ENCODE data around the gene CTNND2. TPM values are rescaled to one million over a fixed set of nuclear protein-coding genes. Genes with fewer than 3 reads are reported as not detected.

The CTNND2 gene
- total RNA-seq, 1 donor from 2014 or later, result not detected

GRCh38 chr5:11679676-11680075 is 224.6 kb downstream of the CTNND2 start:
- no peaks in the 10 kb centered on the region for H3K4me1 Mint-ChIP-seq (ENCODE audit: low read depth)

GRCh38 chr5:11675184-11675583 is 229.1 kb downstream of the CTNND2 start:
- no peaks in the 10 kb centered on the region for H3K4me1 Mint-ChIP-seq (ENCODE audit: low read depth)
- no peak for DNase-seq (ENCODE audit: low spot score)
- intact Hi-C loops (cut with micrococcal nuclease), result no loop called here
- H3K36me3 Mint-ChIP-seq (ENCODE audit: low read depth), result no peaks in the 10 kb centered on the region
- no peak overlapping the region for H3K27ac Mint-ChIP-seq
- no peak overlapping the region for H3K4me3 Mint-ChIP-seq (ENCODE audit: low read depth)
- H3K9me3 Mint-ChIP-seq, result peaks cover 3% of the 10 kb centered on the region
- H3K27me3 Mint-ChIP-seq (ENCODE audit: low read depth), result no peaks in the 10 kb centered on the region

More at GRCh38 chr5:11679676-11680075, 224.6 kb downstream of the CTNND2 start:
- no peak overlapping the region for H3K4me3 Mint-ChIP-seq (ENCODE audit: low read depth)
- DNase-seq (ENCODE audit: low spot score), result no peak
- H3K9me3 Mint-ChIP-seq, result no peaks in the 10 kb centered on the region
- H3K27ac Mint-ChIP-seq, result no peak overlapping the region
- no peaks in the 10 kb centered on the region for H3K27me3 Mint-ChIP-seq (ENCODE audit: low read depth)
- intact Hi-C loops (cut with micrococcal nuclease), result no loop called here
- no peaks in the 10 kb centered on the region for H3K36me3 Mint-ChIP-seq (ENCODE audit: low read depth)

- Mint-ChIP-seq H3K4me3 (ENCODE audit: low read depth) (no peak overlapping the region), H3K4me1 (ENCODE audit: low read depth) (no peaks in the 10 kb centered on the region), H3K36me3 (ENCODE audit: low read depth) (no peaks in the 10 kb centered on the region), H3K9me3 (peaks cover 13% of the 10 kb centered on the region), H3K27ac (no peak overlapping the region), H3K27me3 (ENCODE audit: low read depth) (no peaks in the 10 kb centered on the region)
- intact Hi-C loops (cut with micrococcal nuclease), result no loop called here
- DNase-seq (ENCODE audit: low spot score), result no peak
These were observed 231.7 kb downstream of the CTNND2 start for GRCh38 chr5:11672385-11673085.

- intact Hi-C loops (cut with micrococcal nuclease), result no loop called here
- no peaks in the 10 kb centered on the region for H3K4me1 Mint-ChIP-seq (ENCODE audit: low read depth)
- no peaks in the 10 kb centered on the region for H3K36me3 Mint-ChIP-seq (ENCODE audit: low read depth)
- no peaks in the 10 kb centered on the region for H3K9me3 Mint-ChIP-seq
- H3K27ac Mint-ChIP-seq, result no peak overlapping the region
- H3K27me3 Mint-ChIP-seq (ENCODE audit: low read depth), result no peaks in the 10 kb centered on the region
- no peak overlapping the region for H3K4me3 Mint-ChIP-seq (ENCODE audit: low read depth)
- no peak for DNase-seq (ENCODE audit: low spot score)
These were observed 245.9 kb downstream of the CTNND2 start for GRCh38 chr5:11658376-11658775.

GRCh38 chr5:11656916-11657315 is 247.3 kb downstream of the CTNND2 start:
- H3K27me3 Mint-ChIP-seq (ENCODE audit: low read depth), result no peaks in the 10 kb centered on the region
- no peaks in the 10 kb centered on the region for H3K9me3 Mint-ChIP-seq
- no peaks in the 10 kb centered on the region for H3K4me1 Mint-ChIP-seq (ENCODE audit: low read depth)
- H3K4me3 Mint-ChIP-seq (ENCODE audit: low read depth), result no peak overlapping the region
- intact Hi-C loops (cut with micrococcal nuclease), result no loop called here
- no peak for DNase-seq (ENCODE audit: low spot score)
- H3K27ac Mint-ChIP-seq, result no peak overlapping the region
- no peaks in the 10 kb centered on the region for H3K36me3 Mint-ChIP-seq (ENCODE audit: low read depth)

GRCh38 chr5:11655681-11656080 is 248.6 kb downstream of the CTNND2 start:
- no peak for DNase-seq (ENCODE audit: low spot score)
- Mint-ChIP-seq H3K9me3 (peaks cover under 1% of the 10 kb centered on the region), H3K36me3 (ENCODE audit: low read depth) (no peaks in the 10 kb centered on the region), H3K27me3 (ENCODE audit: low read depth) (no peaks in the 10 kb centered on the region), H3K4me3 (ENCODE audit: low read depth) (no peak overlapping the region), H3K27ac (no peak overlapping the region), H3K4me1 (ENCODE audit: low read depth) (no peaks in the 10 kb centered on the region)
- intact Hi-C loops (cut with micrococcal nuclease), result no loop called here

GRCh38 chr5:11650936-11651335 is 253.3 kb downstream of the CTNND2 start:
- DNase-seq (ENCODE audit: low spot score), result no peak
- intact Hi-C loops (cut with micrococcal nuclease), result no loop called here
- no peaks in the 10 kb centered on the region for H3K4me1 Mint-ChIP-seq (ENCODE audit: low read depth)
- H3K27me3 Mint-ChIP-seq (ENCODE audit: low read depth), result no peaks in the 10 kb centered on the region
- H3K27ac Mint-ChIP-seq, result no peak overlapping the region
- no peak overlapping the region for H3K4me3 Mint-ChIP-seq (ENCODE audit: low read depth)
- H3K36me3 Mint-ChIP-seq (ENCODE audit: low read depth), result no peaks in the 10 kb centered on the region
- peaks cover 7% of the 10 kb centered on the region for H3K9me3 Mint-ChIP-seq

- Mint-ChIP-seq H3K27ac (no peak overlapping the region), H3K27me3 (ENCODE audit: low read depth) (no peaks in the 10 kb centered on the region), H3K4me1 (ENCODE audit: low read depth) (no peaks in the 10 kb centered on the region), H3K9me3 (peaks cover 7% of the 10 kb centered on the region), H3K4me3 (ENCODE audit: low read depth) (no peak overlapping the region), H3K36me3 (ENCODE audit: low read depth) (no peaks in the 10 kb centered on the region)
- no peak for DNase-seq (ENCODE audit: low spot score)
- intact Hi-C loops (cut with micrococcal nuclease), result no loop called here
These were observed 258.1 kb downstream of the CTNND2 start for GRCh38 chr5:11646141-11646540.

- DNase-seq (ENCODE audit: low spot score), result no peak
- Mint-ChIP-seq H3K4me1 (ENCODE audit: low read depth) (no peaks in the 10 kb centered on the region), H3K27ac (no peak overlapping the region), H3K36me3 (ENCODE audit: low read depth) (no peaks in the 10 kb centered on the region), H3K4me3 (ENCODE audit: low read depth) (no peak overlapping the region), H3K27me3 (ENCODE audit: low read depth) (no peaks in the 10 kb centered on the region), H3K9me3 (no peaks in the 10 kb centered on the region)
- intact Hi-C loops (cut with micrococcal nuclease), result no loop called here
These were observed 261.8 kb downstream of the CTNND2 start for GRCh38 chr5:11642438-11642837.

- H3K27ac Mint-ChIP-seq, result no peak overlapping the region
- no peaks in the 10 kb centered on the region for H3K36me3 Mint-ChIP-seq (ENCODE audit: low read depth)
- no peaks in the 10 kb centered on the region for H3K9me3 Mint-ChIP-seq
- H3K4me3 Mint-ChIP-seq (ENCODE audit: low read depth), result no peak overlapping the region
- H3K27me3 Mint-ChIP-seq (ENCODE audit: low read depth), result no peaks in the 10 kb centered on the region
- no peak for DNase-seq (ENCODE audit: low spot score)
- no peaks in the 10 kb centered on the region for H3K4me1 Mint-ChIP-seq (ENCODE audit: low read depth)
- intact Hi-C loops (cut with micrococcal nuclease), result no loop called here
These were observed 263.9 kb downstream of the CTNND2 start for GRCh38 chr5:11640158-11640873.

GRCh38 chr5:11622785-11623184 is 281.5 kb downstream of the CTNND2 start:
- Mint-ChIP-seq H3K4me3 (ENCODE audit: low read depth) (no peak overlapping the region), H3K9me3 (no peaks in the 10 kb centered on the region), H3K27ac (no peak overlapping the region), H3K36me3 (ENCODE audit: low read depth) (no peaks in the 10 kb centered on the region), H3K27me3 (ENCODE audit: low read depth) (no peaks in the 10 kb centered on the region), H3K4me1 (ENCODE audit: low read depth) (no peaks in the 10 kb centered on the region)
- intact Hi-C loops (cut with micrococcal nuclease), result no loop called here
- no peak for DNase-seq (ENCODE audit: low spot score)

- no peak for DNase-seq (ENCODE audit: low spot score)
- Mint-ChIP-seq H3K4me3 (ENCODE audit: low read depth) (no peak overlapping the region), H3K4me1 (ENCODE audit: low read depth) (no peaks in the 10 kb centered on the region), H3K9me3 (peaks cover 4% of the 10 kb centered on the region), H3K27ac (no peak overlapping the region), H3K36me3 (ENCODE audit: low read depth) (no peaks in the 10 kb centered on the region), H3K27me3 (ENCODE audit: low read depth) (no peaks in the 10 kb centered on the region)
- intact Hi-C loops (cut with micrococcal nuclease), result no loop called here
These were observed 284.1 kb downstream of the CTNND2 start for GRCh38 chr5:11620172-11620571.

GRCh38 chr5:11619339-11620024 is 284.8 kb downstream of the CTNND2 start:
- no peak overlapping the region for H3K4me3 Mint-ChIP-seq (ENCODE audit: low read depth)
- H3K9me3 Mint-ChIP-seq, result peaks cover 4% of the 10 kb centered on the region
- intact Hi-C loops (cut with micrococcal nuclease), result no loop called here

More at GRCh38 chr5:11619339-11620024, 284.8 kb downstream of the CTNND2 start:
- Mint-ChIP-seq H3K4me1 (ENCODE audit: low read depth) (no peaks in the 10 kb centered on the region), H3K36me3 (ENCODE audit: low read depth) (no peaks in the 10 kb centered on the region), H3K27me3 (ENCODE audit: low read depth) (no peaks in the 10 kb centered on the region), H3K27ac (no peak overlapping the region)
- no peak for DNase-seq (ENCODE audit: low spot score)

Data from activated T-helper 2 cell treated with anti-CD3 and anti-CD28 coated beads, Interferon-gamma antibody, Interleukin-2, Interleukin-4, amounts not matched to agents 10 μg/mL and 5 μg/mL and 100 μg/mL, durations not matched to agents 14 hours and 24 hours and 36 hours (primary cell).